CD4-positive, alpha-beta T cell treated with Interleukin-17A for 1 hour (primary cell): Measurements from ENCODE around the gene TMEM167B.
"Not testable (repeated sequence)": the region's sequence is repeated elsewhere in the genome, so short reads cannot be mapped to it uniquely, and the experiment has no call there.

ENCODE experiments used
- DNase-seq: peaks from one replicate; pipeline ENCODE4 v3.0.0-alpha.2; 2020

Gene TMEM167B

DNA sequence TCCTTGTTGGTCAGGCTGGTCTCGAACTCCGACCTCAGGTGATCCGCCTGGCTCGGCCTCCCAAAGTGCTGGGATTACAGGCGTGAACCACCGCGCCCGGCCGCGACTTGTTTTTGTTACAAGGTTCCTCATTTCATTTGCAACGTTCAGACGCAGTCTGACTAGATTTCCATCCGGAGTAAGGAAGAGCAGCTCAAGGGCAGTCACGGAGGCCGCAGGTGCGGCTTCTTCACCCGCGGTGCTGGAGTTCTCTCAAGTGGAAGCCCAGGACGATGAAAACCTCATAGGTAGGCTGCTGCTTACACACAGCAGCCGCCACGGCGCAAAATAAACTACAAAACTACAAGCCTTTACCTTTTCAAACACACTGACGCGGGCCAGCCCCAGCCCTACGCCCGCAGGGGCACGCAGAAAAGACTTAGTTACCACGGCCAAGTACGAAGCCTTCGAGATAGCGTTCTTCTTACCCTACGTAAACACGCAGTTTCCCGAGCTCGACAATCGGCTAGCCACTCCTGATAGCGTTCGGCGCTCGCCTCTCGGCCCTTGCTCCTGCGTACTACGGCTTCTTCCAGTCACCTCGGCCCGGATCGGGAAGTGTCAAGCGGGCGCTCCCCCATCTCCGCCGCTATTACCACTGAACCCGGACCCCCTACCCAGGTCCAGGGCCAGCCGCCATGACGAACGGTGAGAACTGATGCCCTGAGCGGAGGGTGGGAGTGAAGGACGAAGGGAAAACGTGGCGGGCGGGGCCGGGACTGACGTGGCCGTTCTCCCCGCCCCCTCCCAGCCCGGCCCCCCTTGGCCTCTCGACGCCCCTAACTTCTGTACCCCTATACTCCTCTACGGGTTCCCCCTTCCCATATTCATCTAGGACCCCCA is at the start of gene TMEM167B:
TSS of gene TMEM167B (plus strand) at position 569 of the 882 bp plus-strand sequence. CDS start at position 678, 109 bp downstream.
- DNase-seq, result peak; percentile 92

- peak; percentile 34 for DNase-seq
Measured at GRCh38 chr1:109040989-109041620, 49.5 kb upstream of the TMEM167B start.

- DNase-seq, result peak; percentile 97
Measured at GRCh38 chr1:109041621-109042468, 48.7 kb upstream of the TMEM167B start, which contains the start of gene WDR47. TSS of gene WDR47 (minus strand) at chr1:109042102. CDS start at chr1:109023512, 18,590 bp downstream.

DNA sequence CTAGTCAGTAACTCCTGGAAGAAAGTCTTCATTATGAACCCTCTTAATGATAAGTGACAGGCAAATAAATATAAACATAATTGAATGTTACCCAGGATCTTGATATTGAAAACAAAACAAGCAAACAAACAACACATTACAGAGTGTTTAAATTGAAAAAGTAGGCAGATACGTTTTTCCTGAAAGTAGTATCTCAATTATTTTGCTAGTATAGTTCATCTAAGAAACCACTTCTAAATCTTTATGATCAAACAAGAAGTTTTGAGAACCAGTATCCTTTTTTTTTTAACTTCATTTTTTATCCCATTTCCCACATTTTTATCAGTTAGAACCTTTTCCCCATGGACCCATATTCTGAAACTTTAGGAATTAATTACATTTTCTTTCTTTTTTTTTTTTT is 45.0 kb upstream of the TMEM167B start:
- no peak for DNase-seq

GRCh38 chr1:109046671-109047070 is 43.9 kb upstream of the TMEM167B start:
- no peak for DNase-seq

- no peak for DNase-seq
Measured at GRCh38 chr1:109047339-109047738, 43.2 kb upstream of the TMEM167B start.

GRCh38 chr1:109048335-109048734 is 42.2 kb upstream of the TMEM167B start:
- no peak for DNase-seq

DNA sequence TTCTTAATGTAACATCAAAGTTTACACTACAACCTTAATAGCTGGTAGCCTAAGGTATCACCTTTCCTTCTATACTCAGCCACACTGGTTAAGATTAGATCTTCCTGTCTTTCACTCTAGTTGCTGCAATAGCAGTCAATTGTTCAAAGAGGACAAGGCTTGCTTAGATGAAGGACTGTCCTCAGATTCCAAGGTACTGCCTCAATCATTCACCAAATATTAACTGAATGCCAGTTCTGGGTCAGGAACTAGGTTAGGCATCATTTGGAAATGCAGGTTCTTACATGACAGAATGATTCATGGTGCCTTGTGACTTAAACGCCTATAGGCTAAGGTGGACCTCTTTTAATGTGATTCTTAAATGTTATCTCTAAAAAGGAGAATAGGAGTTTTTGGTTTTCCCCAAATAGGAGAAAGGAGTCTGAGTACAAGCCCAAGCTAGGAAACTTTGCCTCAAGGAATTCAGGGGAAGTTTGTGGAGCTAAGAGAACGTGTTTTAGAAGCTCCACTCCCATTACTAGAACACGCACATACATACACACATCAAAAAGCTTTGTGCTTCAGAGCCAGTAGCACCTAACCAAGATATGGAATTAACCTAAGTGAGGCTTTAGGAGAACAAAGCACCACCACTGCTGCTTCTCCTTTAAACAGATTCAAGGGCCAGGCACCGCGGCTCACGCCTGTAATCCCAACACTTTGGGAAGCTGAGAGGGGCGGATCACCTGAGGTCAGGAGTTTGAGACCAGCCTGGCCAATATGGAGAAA is 40.2 kb upstream of the TMEM167B start:
- no peak for DNase-seq

- not testable (repeated sequence) for DNase-seq
Measured at GRCh38 chr1:109052145-109052544, 38.4 kb upstream of the TMEM167B start.

- no peak for DNase-seq
Measured at GRCh38 chr1:109056064-109056463, 34.5 kb upstream of the TMEM167B start.

DNA sequence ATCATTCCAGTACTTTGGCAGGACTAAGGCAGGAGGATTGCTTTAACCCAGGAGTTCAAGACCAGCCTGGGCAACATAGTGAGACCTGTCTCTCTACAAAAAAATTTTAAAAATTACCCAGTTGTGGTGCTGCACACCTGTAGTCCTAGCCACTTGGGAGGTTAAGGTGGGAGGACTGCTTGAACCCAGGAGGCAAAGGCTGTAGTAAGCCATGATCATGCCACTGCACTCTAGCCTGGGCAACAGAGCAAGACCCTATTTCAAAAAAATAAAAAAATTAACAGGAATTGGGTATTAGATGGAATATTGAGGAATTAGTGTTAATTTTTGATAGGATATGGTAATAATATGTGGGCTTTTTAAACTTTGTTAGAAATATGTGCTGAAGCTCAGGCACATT is 31.5 kb upstream of the TMEM167B start:
- no peak for DNase-seq

GRCh38 chr1:109060707-109061106 is 29.9 kb upstream of the TMEM167B start:
- no peak for DNase-seq

DNA sequence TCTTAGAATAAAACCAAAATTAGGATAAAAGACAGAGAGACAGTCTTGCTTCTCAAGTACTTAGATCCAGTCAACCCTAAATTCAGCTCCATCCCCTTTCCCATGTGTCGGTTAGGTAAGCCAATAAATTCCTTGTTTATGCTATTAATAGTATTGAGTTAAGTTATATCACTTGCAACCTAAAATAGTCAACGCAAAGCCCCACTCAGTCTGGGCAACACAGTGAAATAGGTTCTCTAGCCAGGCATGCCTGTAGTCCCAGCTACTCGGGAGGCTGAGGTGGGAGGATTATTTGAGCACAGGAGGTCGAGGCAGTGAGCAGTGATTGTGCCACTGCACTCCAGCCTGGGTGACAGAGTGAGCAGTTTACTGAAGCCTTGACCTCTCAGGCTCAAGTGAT is 29.4 kb upstream of the TMEM167B start:
- DNase-seq, result no peak

GRCh38 chr1:109065137-109065536 is 25.4 kb upstream of the TMEM167B start:
- DNase-seq, result no peak

DNA sequence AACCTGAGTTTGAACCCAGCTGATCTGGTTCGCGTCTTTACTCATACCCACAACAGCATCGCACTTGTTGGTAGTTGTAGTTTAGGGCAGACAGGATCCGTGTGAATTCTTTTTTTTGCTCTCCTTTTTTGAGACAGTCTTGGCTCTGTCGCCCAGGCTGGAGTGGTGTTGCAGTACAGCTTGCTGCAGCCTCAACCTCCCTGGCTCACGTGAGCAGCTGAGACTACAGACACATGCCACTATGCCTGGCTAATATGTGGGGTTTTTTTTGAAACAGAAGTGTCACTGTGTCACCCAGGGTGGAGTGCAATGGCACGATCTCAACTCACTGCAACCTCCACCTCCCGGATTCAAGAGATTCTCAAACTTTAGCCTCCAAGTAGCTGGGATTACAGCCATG is 22.7 kb upstream of the TMEM167B start:
- no peak for DNase-seq

GRCh38 chr1:109069294-109069693 is 21.3 kb upstream of the TMEM167B start:
- DNase-seq, result no peak

DNA sequence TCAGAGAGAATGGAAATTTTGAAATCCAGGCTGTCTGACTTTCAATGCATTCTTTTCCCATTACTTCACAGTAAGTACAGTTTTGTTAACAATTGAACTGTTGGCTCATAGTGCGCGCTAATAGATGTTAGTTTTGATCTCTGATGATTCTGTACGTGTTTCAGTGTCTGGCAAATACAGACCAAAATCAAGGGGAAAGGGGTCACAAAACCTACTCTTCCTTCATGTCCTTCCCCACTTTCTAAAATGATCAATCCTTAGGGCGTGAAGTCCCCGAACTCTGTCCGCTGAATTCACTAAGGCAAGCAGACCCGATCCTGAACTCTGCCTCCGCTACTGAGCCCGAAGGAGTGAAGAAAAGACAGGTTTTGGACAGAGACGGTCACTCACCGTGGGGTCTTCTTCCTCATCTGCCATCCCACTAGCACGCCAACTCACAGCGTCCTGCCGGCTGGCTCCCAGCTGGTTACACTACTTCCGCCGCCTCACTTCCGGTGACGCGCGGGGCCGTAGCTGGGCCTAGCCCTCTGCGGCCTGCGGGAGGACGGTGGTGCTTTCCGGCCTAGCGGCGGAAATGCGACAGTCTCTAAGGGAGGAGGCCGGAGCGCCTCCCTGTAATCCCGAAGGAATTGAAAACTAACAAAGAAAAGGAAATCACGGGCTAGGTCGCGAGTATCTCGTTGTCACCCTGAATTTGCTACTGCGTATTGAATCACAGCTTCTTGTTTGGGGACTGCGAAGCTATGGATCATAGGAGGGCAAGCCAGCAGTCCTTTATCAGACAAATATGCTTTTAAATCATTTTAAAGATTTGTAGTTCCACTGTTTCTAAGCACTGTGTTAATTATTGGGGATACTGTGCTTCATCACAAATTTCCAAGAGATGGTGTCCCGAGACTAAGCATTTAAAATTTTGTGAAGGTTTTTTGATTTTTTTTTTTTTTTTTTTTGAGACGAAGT is 14.8 kb upstream of the TMEM167B start, which contains the start of gene TAF13:
TSS of gene TAF13 (minus strand) at position 473 of the 960 bp plus-strand sequence. CDS start at position 417, 56 bp downstream.
- DNase-seq, result peak; percentile 89

DNA sequence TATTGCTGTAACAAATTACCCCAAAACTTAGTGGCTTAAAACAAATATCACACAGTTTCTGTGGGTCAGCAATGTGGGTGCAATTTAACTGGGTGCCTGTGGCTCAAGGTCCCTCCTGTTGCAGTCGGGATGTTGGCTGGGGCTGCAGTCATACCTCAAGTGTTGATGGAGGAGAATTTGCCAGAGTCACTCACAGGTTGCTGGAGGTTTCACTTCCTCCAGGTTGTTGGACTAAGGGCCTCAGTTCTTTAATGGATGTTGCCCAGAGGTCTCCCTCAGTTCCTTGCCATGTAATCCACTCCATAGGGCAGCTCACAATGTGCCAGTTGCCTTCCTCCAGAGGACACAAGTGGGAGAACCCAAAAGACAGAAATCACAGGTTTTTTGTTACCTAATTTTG is 12.2 kb upstream of the TMEM167B start:
- DNase-seq, result no peak

- no peak for DNase-seq
Measured at GRCh38 chr1:109079240-109079622, 11.3 kb upstream of the TMEM167B start.

- no peak for DNase-seq
Measured at GRCh38 chr1:109080441-109081082, 10.0 kb upstream of the TMEM167B start.
